Stimulated activated CD8-positive, alpha-beta memory T cell treated with anti-CD3 and anti-CD28 coated beads, Interleukin-7, amount 100 ng/mL, for 48 hours (primary cell): ENCODE data around the gene DNAJC2.
A peak's percentile ranks its signal among the peaks of the same experiment; 100 is the strongest.
"Not testable (repeated sequence)": the region's sequence is repeated elsewhere in the genome, so short reads cannot be mapped to it uniquely, and the experiment has no call there.

Experiments
- DNase-seq, 2 donors: peaks; one replicate each; pipeline ENCODE4 v3.0.0-alpha.2; 2020; ENCODE audit warnings: low read depth in 1 of 2; ENCODE audit errors: extremely low read depth in 1 of 2

The DNAJC2 gene

GRCh38 chr7:103343758-103344452 lies 662 bp downstream of the DNAJC2 start:
- DNase-seq = peak; percentile 11 to 24

DNA sequence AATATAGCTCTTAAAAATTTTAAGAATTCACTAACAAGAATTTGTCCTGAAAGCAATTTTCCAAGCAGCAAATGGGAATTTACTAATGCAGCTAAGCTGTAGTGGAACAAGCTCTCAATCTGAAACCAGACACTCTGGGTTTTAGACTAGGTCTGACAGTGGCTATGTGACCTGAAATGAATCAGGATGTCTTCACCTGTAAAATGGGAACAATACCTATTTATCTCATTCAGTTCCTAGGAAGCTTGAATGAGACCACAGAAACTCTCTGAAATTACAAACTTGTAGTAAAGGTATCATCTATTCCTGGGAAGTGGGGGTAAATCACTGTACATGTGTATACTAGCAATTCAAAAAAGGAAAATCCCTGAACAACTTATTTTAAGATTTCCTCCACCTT lies 1.2 kb downstream of the DNAJC2 start:
- DNase-seq = no peak

GRCh38 chr7:103341466-103341865 lies 3.1 kb downstream of the DNAJC2 start:
- no peak for DNase-seq

GRCh38 chr7:103338864-103339263 lies 5.7 kb downstream of the DNAJC2 start:
- DNase-seq = no peak

DNA sequence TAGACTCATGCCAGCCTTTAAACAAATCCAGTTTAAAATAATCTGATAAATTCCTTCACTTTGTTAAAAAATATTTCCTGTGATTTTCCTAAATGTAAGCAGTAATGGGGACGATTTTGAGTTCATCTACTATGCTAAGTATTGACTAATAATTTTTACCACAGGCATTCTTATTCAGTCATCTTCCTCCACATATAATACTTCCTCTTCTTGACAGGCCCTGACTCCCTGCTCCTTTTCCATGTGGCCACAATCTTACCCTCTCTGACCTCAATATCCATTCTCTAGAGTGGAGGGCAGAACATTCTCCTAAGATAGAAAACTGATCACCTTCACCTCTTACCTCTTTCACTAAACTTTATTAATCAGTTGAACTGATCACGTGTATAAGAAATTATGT lies 7.8 kb downstream of the DNAJC2 start:
- DNase-seq = no peak

- no peak for DNase-seq
These were observed 18.8 kb downstream of the DNAJC2 start for GRCh38 chr7:103325744-103326143.

DNA sequence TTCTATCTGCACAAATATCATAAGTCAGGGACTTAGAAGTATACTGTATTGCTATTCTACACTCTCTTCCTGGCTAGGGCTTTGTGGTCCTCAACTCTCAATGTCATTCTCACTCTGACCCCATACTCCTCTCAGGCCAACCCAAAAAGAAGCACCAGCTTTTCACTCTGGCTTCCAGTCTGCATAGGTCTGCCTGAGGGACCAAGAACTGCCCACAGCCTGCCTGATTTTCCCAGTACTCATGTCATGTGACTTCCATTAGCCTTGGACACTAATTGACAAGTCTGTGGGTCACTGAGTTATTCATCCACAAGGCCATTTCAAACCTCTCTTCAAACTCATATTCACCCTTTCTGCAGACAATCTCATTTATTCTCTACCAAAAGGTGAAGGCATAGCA lies 27.6 kb downstream of the DNAJC2 start:
- no peak for DNase-seq

DNA sequence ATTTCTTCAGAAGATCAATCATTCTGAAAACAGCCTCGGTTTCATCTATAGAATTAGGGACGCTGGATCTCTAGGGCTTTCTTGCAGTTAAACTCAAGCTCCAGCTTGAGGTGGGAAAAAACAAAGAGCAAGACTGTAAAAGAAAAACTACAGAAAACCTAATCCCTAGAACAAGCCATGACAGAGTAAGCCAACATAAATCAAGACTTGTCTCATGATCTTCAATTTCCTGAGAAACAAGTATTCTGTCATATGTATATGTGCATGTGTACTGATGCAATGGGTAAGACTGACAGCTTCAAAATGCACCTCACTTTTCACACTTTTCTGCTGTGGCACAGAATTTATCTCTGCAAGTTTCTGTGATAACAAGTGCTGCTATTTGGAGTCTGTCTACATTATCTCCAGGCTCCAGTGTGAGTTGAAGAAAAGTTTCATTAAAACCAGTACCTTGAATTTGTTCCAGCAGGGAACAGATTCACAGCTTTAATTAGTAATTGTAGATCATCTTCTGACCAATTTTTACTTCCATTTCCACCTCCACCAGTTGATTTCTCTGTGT lies 28.1 kb downstream of the DNAJC2 start:
- no peak for DNase-seq

DNA sequence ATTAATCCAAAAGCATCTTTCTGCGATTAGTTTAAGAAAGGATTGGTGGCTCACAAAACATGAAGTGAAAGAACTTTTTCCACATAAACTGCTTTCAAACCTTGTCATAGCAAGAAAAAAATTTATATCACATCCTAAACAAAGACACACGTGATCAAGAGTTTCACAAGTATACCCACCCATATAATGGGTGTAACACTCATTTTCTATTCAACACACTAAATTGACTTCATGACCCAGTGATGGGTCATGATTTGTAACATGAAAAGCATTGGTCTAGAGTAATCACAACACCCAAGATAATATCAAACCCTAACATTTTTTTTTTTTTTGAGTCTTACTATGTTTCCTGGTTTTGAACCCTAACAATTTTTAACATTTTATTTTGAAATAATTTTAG lies 29.7 kb downstream of the DNAJC2 start:
- DNase-seq = no peak

DNA sequence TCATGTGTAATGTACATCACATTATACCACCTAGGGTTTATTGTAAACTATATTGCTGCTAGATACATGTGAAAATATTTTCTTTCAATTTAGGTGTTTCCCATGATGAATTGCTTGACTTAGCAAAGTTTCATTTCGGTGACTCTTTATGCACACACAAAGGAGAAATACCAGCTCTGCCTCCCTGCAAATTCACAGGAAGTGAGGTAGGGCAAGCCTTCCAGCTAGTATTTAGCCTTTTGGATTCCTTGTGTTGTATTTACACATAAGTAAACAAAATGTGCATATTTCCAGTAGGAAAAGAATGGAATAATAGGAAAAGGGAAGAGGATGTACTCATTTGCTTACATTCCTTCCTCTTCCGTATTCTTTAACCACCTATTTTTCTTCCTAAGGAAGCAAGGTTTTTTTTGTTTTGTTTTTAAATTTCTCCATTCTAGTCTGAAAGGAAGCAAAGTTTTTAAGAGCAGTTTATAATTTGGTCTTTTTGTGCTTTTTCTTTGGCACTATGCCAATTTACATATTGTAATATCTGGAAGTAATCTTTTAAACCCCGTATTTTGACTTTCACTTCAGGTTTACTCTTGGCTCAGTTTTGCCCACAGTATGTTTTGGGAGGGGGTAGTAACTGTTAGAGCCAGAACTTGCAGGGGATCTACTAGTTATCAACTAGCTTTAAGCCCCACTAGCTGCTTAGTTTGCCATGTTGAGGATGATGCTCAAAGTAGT lies 36.9 kb downstream of the DNAJC2 start:
- no peak for DNase-seq

DNA sequence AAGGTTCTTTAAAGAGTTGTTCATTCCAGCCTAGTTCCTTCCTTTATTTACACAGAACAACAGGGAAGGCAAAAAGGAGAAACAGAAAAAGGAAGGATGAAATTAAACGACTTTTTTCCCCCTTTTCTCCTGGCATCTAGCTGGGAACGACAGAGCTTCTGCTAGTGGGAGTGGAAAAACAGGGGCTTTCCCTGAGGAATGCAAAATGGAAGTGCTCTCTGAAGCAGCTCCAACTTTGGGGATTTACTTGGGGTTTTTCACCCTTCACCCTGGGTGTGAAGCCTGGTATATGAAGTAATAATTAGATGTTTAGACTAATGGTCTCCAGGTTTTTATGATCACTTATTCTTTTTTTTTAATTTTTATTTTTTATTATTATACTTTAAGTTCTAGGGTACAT lies 43.1 kb downstream of the DNAJC2 start:
- no peak for DNase-seq

DNA sequence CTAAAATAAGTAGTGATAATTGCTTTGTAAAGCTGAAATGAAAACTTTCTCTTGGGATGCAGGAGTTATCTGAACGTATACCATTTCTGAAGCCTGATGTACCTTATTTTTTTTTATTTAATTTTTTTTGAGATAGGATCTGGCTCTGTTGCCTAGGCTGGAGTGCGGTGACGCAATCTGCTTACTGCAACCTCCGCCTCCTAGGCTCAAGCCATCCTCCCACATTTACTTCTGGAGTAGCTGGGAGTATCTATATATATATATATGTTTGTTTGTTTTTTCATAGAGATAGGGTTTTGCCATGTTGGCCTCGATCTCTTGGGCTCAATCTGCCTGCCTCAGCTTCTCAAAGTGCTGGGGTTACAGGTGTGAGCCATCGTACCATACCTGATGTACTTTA lies 44.9 kb downstream of the DNAJC2 start:
- DNase-seq = no peak

DNA sequence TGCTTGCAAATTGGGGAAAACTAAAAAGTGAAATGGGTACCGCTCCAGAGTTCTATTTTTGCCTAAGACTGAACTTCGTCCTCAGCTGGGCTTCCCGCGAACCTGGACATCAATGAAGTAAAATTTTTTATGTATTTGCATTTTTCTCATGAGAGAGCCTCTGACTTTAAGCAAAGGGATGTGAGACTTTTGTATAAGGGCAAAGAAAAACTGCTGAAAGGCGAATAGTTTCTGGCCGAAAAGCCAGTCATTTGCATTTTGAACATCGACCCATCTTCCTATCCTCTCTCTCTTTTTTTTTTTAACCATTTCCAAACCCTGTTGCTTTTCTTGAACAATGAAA lies 46.8 kb downstream of the DNAJC2 start:
- no peak for DNase-seq

GRCh38 chr7:103296901-103297836 lies 47.4 kb downstream of the DNAJC2 start, which contains the start of gene PMPCB:
Gene PMPCB (plus strand): TSS chr7:103297435. CDS start chr7:103297460, 25 bp downstream.
- DNase-seq = peak; percentile 87 to 93

- no peak for DNase-seq
These were observed 51.0 kb downstream of the DNAJC2 start for GRCh38 chr7:103293526-103293925.

DNA sequence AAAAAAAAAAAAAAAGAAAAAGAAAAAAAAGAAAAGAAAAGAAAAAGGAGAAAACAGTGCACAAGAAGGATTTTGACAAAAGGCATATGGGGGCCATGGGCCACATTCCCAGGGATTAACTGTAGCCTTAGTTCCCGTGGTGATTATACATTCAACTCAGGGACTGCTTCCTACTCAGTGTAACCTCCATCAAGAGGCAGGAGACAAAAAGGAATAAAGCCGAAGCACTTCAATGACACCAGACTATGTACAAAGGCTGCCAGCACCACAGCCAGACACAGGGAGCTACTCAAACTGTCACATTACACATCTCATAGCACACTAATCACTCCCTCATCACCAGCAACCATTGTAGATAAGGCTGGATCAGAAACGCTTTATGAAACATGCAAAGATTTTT lies 52.4 kb downstream of the DNAJC2 start:
- DNase-seq = no peak

GRCh38 chr7:103282802-103283427 lies 61.7 kb downstream of the DNAJC2 start:
- DNase-seq = not testable (repeated sequence)

GRCh38 chr7:103280803-103281155 lies 63.8 kb downstream of the DNAJC2 start:
- not testable (repeated sequence) for DNase-seq

DNA sequence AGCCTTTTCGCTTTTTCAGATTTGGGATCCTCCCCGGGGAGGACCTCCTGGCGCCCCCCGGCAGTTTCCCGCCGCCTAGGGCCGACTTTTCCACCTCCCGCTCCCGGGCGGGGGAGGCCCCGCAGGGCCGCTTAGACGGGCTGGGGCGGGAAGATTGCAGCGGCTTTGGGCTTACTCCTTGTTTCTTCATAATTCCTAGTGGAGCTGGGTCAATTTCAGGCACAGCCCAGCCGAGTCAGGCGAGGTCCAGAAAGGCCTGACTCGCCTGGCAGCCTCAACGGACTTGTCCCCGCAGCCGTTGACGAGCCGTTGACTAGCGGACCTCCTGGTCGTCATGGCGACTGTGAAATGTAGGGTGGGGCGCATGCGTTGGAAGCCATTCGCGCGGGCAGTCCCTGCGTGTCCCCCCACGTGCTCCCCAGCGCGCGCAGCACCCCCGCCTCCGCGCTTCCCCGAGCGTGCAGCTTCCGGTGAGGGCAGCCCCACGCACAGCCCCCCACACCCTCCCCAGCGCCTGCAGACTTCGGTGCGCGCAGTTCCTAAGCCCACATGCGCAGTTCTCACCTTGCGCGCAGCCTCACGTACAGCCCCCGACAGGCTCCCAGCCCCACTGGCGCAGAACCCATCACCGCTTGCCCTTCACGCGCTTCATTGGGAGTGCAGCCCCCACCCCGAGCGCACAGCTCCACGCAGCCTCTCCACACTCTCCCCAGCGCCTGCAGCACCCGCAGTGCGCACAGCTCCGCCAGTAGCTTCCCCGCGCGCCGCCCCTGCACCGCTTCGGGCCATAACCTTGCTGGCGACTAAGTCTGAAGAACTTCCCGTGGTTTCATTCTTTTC lies 64.4 kb downstream of the DNAJC2 start:
- DNase-seq = peak; percentile 79 to 85

GRCh38 chr7:103279636-103279962 lies 65.0 kb downstream of the DNAJC2 start:
- DNase-seq = not testable (repeated sequence)
